Effector memory CD4-positive, alpha-beta T cell (primary cell): ENCODE measurements around the gene APP.
"Not testable (repeated sequence)": the region's sequence is repeated elsewhere in the genome, so short reads cannot be mapped to it uniquely, and the experiment has no call there.

Experiments
- DNase-seq, 3 donors: peaks; one replicate each; pipeline ENCODE4 v3.0.0-alpha.2; 2020
- H3K27ac ChIP-seq: 2 replicates; pipeline ENCODE4 v1.7.0; 2013; ENCODE audit warnings: mild to moderate bottlenecking, low read length, moderate library complexity; ENCODE audit not compliant: insufficient read depth, poor library complexity, severe bottlenecking
- H3K27me3 ChIP-seq: replicated peaks from 2 replicates; pipeline ENCODE4 v1.7.0; 2013; ENCODE audit warnings: mild to moderate bottlenecking, low read length; ENCODE audit not compliant: insufficient read depth, control insufficient read depth, poor library complexity, severe bottlenecking
- H3K36me3 ChIP-seq: 2 replicates; pipeline ENCODE4 v1.7.0; 2013; ENCODE audit warnings: mild to moderate bottlenecking, low read length, moderate library complexity; ENCODE audit not compliant: control insufficient read depth, insufficient read depth
- H3K4me1 ChIP-seq: 2 replicates; pipeline ENCODE4 v1.7.0; 2013; ENCODE audit warnings: low read length, mild to moderate bottlenecking; ENCODE audit not compliant: control insufficient read depth, insufficient read depth, poor library complexity, severe bottlenecking
- H3K4me3 ChIP-seq: 2 replicates; pipeline ENCODE4 v1.7.0; 2013; ENCODE audit warnings: low read length, low read depth, mild to moderate bottlenecking; ENCODE audit not compliant: insufficient read depth, poor library complexity, severe bottlenecking
- H3K9me3 ChIP-seq: 2 replicates; pipeline ENCODE4 v1.7.0; 2013; ENCODE audit warnings: mild to moderate bottlenecking, low read length, moderate library complexity; ENCODE audit not compliant: control insufficient read depth

APP gene

DNA sequence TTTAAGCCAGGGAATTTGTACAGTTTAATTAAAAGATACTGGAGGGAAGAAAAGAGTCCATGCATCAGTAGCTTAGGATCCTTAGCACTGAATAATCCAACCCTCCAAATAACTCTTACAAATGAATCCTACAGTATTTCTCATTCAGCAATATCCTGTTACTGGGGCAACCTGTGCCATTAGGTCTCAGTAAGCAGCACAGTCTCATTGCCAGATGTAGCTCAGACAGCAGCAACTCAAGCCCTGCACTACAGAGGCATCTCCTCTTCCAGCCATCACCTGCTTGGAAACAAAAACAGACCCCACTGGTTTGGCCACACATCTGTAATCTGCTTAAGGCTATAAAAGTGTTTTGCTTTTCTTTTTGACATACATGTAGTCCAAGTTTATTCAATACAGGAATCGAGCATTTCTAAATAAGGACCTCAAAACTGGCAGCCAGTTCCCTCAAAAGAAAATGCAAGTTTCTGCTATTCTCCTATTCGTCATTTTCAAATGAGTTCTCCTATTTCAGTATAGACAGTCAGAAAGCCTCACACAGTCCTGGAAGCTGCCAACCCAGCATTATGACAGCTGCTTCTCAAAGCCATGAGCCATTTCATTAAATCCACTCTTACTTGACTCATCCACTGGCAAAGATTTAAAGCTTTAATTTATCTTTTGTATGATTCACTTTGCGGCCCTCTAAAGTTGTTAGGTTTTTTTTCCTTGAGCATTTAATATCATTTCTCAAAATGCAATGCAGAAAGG lies 129.0 kb downstream of the APP start:
- Histone ChIP-seq H3K4me1 (no peaks in the 10 kb centered on the region), H3K27ac (no peak overlapping the region), H3K36me3 (no peaks in the 10 kb centered on the region), H3K4me3 (no peak overlapping the region), H3K27me3 (no peaks in the 10 kb centered on the region), H3K9me3 (no peaks in the 10 kb centered on the region)
- DNase-seq = no peak

DNA sequence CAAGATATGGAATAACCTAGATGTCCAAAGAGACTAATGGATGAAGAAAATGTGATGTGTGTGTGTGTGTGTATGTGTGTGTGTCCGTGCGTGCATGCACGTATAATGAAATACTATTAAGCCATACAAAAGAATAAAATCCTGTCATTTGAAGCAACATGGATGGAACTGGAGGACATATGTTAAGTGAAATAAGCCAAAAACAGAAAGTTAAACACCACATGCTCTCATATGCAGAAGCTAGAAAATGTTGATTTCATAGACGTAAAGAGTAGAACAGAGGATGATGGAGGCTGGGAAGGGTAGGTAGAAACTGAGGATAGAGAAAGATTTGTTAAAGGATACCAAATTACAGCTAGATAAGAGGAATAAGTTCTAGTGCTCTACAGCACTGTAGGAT lies 133.7 kb downstream of the APP start:
- H3K4me1 ChIP-seq = no peaks in the 10 kb centered on the region
- no peaks in the 10 kb centered on the region for H3K27me3 ChIP-seq
- no peak for DNase-seq
- no peak overlapping the region for H3K4me3 ChIP-seq
- H3K9me3 ChIP-seq = no peaks in the 10 kb centered on the region
- H3K27ac ChIP-seq = no peak overlapping the region
- no peaks in the 10 kb centered on the region for H3K36me3 ChIP-seq

DNA sequence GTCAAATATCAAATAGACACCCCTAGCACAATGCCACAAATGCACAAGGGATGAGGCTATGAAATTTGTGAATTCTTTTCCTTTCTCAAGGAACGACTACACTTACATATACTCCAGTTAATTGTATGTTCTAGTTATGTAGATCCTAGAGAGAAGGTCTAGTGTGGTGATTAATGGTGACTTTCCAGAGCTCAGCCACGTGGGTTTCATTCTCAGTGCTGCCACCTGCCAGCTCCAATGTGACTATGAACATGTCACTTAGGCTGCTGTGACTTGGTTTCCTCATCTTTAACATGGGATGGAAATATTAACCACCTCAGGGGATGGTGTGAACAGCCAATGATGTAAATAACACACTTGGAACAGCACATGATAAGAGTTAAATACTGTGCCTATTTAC lies 138.3 kb downstream of the APP start:
- Histone ChIP-seq H3K4me3 (no peak overlapping the region), H3K4me1 (no peaks in the 10 kb centered on the region), H3K9me3 (no peaks in the 10 kb centered on the region), H3K36me3 (no peaks in the 10 kb centered on the region), H3K27ac (no peak overlapping the region), H3K27me3 (no peaks in the 10 kb centered on the region)
- DNase-seq = no peak

DNA sequence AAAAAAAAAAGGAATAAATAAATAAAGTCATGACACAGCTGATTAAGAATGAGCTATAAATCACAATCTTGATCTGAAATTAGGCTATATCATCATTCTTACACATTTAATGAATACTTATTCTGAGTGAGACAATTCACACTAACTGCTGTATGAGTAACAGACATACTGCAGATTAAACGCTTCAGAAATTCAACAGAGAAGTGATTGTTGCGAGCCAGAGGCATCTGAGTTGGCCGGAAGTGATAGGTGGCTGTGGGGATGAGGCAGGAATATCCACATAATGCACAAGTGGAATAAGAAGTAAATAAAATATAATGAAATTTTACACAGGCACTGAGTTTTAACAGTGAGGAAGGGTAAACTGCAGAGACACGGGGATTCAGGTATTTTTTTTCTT lies 142.4 kb downstream of the APP start:
- Histone ChIP-seq H3K4me1 (no peaks in the 10 kb centered on the region), H3K27ac (no peak overlapping the region), H3K36me3 (no peaks in the 10 kb centered on the region), H3K4me3 (no peak overlapping the region), H3K9me3 (no peaks in the 10 kb centered on the region), H3K27me3 (no peaks in the 10 kb centered on the region)
- DNase-seq = no peak

DNA sequence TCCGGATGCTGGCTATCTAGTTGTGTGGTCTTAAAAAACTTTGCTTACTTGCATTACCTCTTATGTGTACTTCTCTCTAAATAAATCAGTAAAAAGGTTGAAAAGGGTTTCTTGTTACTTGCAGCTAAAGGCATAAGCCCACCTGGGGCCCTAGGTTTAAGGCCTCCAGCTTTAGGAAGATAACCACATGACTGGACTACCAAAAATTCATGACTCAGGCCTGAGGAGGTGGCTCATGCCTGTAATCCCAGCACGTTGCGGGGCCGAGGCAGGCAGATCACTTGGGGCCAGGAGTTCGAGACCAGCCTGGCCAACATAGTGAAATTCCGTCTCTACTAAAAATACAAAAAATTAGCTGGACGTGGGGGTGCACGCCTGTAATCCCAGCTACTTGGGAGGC lies 142.9 kb downstream of the APP start:
- Histone ChIP-seq H3K27me3 (no peaks in the 10 kb centered on the region), H3K27ac (no peak overlapping the region), H3K4me3 (no peak overlapping the region), H3K4me1 (no peaks in the 10 kb centered on the region), H3K9me3 (no peaks in the 10 kb centered on the region), H3K36me3 (no peaks in the 10 kb centered on the region)
- no peak for DNase-seq

DNA sequence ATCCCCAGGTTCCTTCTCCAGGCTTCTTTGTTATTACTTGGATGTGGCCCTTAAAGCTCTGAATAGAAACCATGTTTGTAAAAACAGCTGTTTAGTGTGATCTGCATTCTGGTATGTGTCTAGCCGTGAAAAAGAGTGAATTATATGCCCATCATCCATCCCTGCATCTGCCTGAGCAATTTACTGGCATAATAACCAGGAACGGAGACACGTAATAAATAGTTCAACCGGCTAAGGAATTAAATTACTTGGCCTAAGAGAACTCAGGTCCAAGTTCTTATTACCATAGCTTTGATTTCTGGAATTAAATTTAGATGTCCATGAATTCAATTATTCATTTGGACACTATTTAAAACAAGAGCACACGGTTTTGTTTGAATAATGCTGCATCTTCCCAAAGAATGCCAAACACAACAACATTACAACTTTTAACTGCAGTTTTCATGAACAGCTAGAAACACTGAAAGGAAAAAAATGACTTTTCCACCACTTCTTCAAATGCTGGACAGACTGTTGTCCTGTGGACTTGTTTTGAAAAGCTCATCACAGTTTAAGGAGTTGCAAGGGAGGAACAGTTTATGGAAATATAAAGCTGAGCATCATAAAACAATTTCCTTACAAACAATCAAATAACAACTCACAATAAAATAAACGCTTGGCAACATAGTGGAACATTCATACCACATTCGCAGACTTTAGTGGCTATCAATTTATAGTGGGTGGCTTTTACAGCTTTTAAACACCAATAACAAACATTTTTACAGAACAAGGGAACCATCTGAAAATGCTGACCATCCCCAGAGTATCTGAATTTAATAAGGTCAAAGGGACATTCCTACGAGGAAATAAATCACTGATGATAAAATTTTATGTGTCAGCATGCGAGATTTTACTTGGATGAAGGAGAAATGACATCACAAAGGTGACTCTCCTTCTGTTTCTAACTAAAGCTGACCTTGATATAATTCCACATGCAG lies 144.7 kb downstream of the APP start:
- Histone ChIP-seq H3K27me3 (no peaks in the 10 kb centered on the region), H3K9me3 (no peaks in the 10 kb centered on the region), H3K36me3 (no peaks in the 10 kb centered on the region), H3K27ac (no peak overlapping the region), H3K4me3 (no peak overlapping the region), H3K4me1 (no peaks in the 10 kb centered on the region)
- no peak for DNase-seq

DNA sequence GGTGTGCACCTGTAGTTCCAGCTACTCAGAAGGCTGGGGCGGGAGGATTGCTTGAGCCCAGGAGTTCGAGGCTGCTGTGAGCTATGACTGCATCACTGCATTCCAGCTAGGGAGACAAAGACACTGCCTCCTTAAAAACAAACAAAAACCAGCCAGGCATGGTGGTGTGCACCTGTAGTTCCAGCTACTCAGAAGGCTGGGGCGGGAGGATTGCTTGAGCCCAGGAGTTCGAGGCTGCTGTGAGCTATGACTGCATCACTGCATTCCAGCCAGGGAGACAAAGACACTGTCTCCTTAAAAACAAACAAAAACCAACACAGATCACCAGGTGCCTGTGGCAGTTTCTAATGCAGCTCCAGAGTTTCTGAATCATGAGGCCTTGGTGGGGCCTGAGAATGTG lies 147.2 kb downstream of the APP start:
- not testable (repeated sequence) for H3K4me1 ChIP-seq, H3K4me3 ChIP-seq, H3K27ac ChIP-seq, DNase-seq, H3K36me3 ChIP-seq, H3K9me3 ChIP-seq, H3K27me3 ChIP-seq

DNA sequence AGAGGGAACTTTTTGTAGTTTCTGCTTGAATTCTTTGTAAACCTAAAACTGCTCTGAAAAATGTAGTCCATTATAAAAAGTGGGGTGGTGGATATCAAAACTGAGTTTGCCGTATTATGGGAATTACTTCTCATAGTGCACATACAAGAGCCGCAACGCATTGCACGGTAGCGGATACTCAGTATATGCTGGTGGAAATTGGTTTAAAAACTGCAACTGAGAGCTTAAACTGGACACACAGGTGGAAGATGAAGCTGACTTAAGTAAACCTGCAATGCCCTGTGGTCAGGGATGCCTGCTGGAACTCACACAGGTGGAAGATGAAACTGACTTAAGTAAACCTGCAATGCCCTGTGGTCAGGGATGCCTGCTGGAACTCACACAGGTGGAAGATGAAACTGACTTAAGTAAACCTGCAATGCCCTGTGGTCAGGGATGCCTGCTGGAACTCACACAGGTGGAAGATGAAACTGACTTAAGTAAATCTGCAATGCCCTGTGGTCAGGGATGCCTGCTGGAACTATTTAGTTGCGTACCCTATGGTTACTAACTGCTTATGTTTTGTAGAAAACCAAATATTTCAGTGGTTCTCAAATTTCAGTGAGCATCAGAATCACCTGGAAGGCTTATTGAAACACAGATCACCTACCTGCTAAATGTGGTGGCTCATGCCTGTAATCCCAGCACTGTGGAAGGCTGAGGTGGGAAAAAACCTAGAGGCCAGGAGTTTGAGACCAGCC lies 147.8 kb downstream of the APP start:
- H3K4me3 ChIP-seq, H3K9me3 ChIP-seq, H3K4me1 ChIP-seq, DNase-seq, H3K27me3 ChIP-seq, H3K36me3 ChIP-seq, H3K27ac ChIP-seq: not testable (repeated sequence)

DNA sequence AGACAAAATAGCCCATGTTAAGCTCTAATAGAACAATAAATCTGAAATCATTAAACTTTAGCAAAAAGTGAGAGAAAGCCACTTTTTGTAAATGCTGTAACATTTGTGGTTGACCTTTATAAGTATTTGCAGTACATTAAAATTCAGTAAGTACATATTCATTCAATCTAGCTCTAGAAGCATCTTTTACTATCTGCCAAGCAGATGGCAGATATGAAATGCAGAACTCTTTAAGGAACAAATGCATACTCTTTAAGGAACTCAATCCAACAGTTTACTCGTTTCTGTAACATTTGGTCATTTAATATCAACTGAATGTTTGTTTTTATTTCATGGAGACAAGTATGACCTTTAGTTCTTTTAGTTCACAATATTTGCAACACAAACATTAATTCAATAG lies 150.1 kb downstream of the APP start:
- H3K36me3 ChIP-seq = no peaks in the 10 kb centered on the region
- no peak overlapping the region for H3K27ac ChIP-seq
- DNase-seq = no peak

More for the DNA sequence above, 150.1 kb downstream of the APP start:
- Histone ChIP-seq H3K4me3 (no peak overlapping the region), H3K4me1 (no peaks in the 10 kb centered on the region), H3K9me3 (no peaks in the 10 kb centered on the region), H3K27me3 (no peaks in the 10 kb centered on the region)
